ENCODE results near the gene DDX20. TPM values are rescaled to one million over a fixed set of nuclear protein-coding genes. Genes with fewer than 3 reads are reported as not detected.

Gene DDX20
- total and polyA plus RNA-seq, 2 of the 8 experiments (the other 6 are each of a cell fraction or from before 2014, with no cell fraction given): 7.5 to 24.7 TPM

DNA sequence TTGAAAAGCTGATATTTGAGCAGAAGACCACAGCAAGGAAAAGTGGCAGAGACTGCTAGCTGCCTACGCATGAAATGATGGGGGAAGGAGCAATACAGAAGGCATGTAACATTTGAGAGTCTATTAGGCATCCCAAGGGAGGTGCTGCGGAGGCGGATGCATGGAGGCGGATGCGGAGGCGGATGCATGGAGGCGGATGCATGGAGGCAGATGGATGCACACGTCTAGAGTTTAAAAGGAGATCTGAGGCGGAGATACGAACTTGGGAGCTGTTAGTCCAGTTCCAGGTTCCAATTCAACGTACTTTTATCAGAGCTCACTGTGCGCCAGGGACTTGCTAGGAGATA, 744 bp upstream of the DDX20 start:
- H3K79me1 ChIP-seq (ENCODE audit: low read depth, low read length): peaks cover 2% of the 10 kb centered on the region; the same call in 1 of the 2 replicates
- peak overlapping the region; percentile 91 to 92 for H3K4me2 ChIP-seq (ENCODE audit: insufficient read depth in 1 of 2, low read depth in 2 of 2, low read length in 2 of 2)
- H2BK120ac ChIP-seq (replicated peaks; ENCODE audit: low read depth, low read length): no peak overlapping the region
- H3K4me1 ChIP-seq (replicated peaks in 1 of 4; ENCODE audit: control insufficient read depth in 3 of 4, insufficient read depth in 4 of 4, low read length in 3 of 4): peaks cover 0 to 3% (median 0%) of the 10 kb centered on the region in 4 experiments; a peak in 1 of 7 replicates
- FAIRE-seq: no peak
- H3K27me3 ChIP-seq (replicated peaks in 1 of 4; ENCODE audit: control insufficient read depth in 3 of 4, extremely low read depth in 1 of 4, insufficient read depth in 3 of 4, low read length in 3 of 4): no peaks in the 10 kb centered on the region
- no peaks in the 10 kb centered on the region for H4K20me1 ChIP-seq (replicated peaks in 1 of 2; ENCODE audit: control insufficient read depth in 1 of 2, insufficient read depth in 2 of 2, low read length in 2 of 2)
- H2AFZ ChIP-seq (ENCODE audit: low read length): peak overlapping the region; percentile 85
- CTCF ChIA-PET (ENCODE audit: partially characterized antibody): interaction anchor here (0.6 to 40.4 kb wide), 10 partner anchors 8 to 273 kb away, joined by 3 to 1070 read pairs (median 3); partner anchors contain the start of gene INKA2
- H4K5ac ChIP-seq (ENCODE audit: insufficient read length, low read depth, low read length): peak overlapping the region; percentile 97
- H3K18ac ChIP-seq (ENCODE audit: extremely low read depth, low read length): peak overlapping the region; percentile 97; the same call in 1 of the 2 replicates
- H2BK20ac ChIP-seq (ENCODE audit: low read length): no peak overlapping the region
- H3K56ac ChIP-seq (replicated peaks; ENCODE audit: insufficient read length, low read depth, low read length): peak overlapping the region; percentile 21
- H3K79me2 ChIP-seq (ENCODE audit: control insufficient read depth in 1 of 2, insufficient read depth in 2 of 2, low read length in 2 of 2): peaks cover 3 to 29% of the 10 kb centered on the region in 2 experiments; a peak in 3 of 4 replicates
- WGBS, 2 experiments (ENCODE audit: extremely low coverage in 1 of 2, insufficient coverage in 1 of 2, insufficient read length in 1 of 2, insufficient replicate concordance in 2 of 2, low coverage in 1 of 2, low lambda C conversion rate in 2 of 2, missing lambda C conversion rate in 1 of 2): 1% methylated on average over 12 of the region's 12 CpGs; no CpG with 5 or more reads in 1 of the 2 experiments
- H4K8ac ChIP-seq (ENCODE audit: extremely low read depth, insufficient read depth, low read length): no peak overlapping the region
- 0 out of 2 replicates have a peak, but pooled peaks cover 2% of the 10 kb centered on the region for H3K23me2 ChIP-seq (ENCODE audit: low read depth, low read length)
- H4K91ac ChIP-seq (replicated peaks; ENCODE audit: insufficient read length, low read length): peak overlapping the region; percentile 98
- H2AK5ac ChIP-seq (ENCODE audit: low read depth, low read length): 0 out of 2 replicates have a peak overlapping the region, but pooled peaks have one; percentile 19
- peak overlapping the region; percentile 19 for H3K23ac ChIP-seq (ENCODE audit: insufficient read length)
- no peaks in the 10 kb centered on the region for H3K9me3 ChIP-seq (ENCODE audit: insufficient read depth in 2 of 2, low read depth in 1 of 2, low read length in 1 of 2)
- H3K36me3 ChIP-seq (ENCODE audit: control insufficient read depth in 2 of 4, insufficient read depth in 4 of 4, low read length in 3 of 4): peaks cover 0 to 20% (median under 1%) of the 10 kb centered on the region in 4 experiments; a peak in 4 of 8 replicates
- peak overlapping the region; percentile 72 to 97 (median 90) for H3K9ac ChIP-seq (replicated peaks in 1 of 4; ENCODE audit: extremely low read depth in 1 of 4, low read depth in 3 of 4, low read length in 3 of 4)
- peak overlapping the region; percentile 86 for H3K27ac ChIP-seq (ENCODE audit: low read depth, low read length)
- DNase-seq (ENCODE audit: low read depth in 1 of 2, low spot score in 2 of 2): no peak
- H2BK12ac ChIP-seq (ENCODE audit: low read depth, low read length): no peak overlapping the region
- POLR2A ChIA-PET (ENCODE audit: partially characterized antibody): interaction anchor here (0.6 to 4.3 kb wide), 13 partner anchors 8 to 42 kb away, joined by 3 to 47 read pairs (median 4); partner anchors contain the start of gene INKA2
- H3K14ac ChIP-seq (ENCODE audit: insufficient read length): no peak overlapping the region
- H2BK5ac ChIP-seq (ENCODE audit: low read depth, low read length): peak overlapping the region; percentile 57
- H2BK15ac ChIP-seq (ENCODE audit: low read length): no peak overlapping the region
- peak overlapping the region; percentile 89 to 93 (median 91) for H3K4me3 ChIP-seq (ENCODE audit: extremely low read depth in 1 of 4, insufficient read depth in 2 of 4, low read depth in 3 of 4, low read length in 4 of 4)
- H3K4ac ChIP-seq (replicated peaks; ENCODE audit: insufficient read length, low read depth, low read length): peak overlapping the region; percentile 97
- TF ChIP-seq BCL11A (IDR thresholded peaks at IDR 0.05; ENCODE audit: low read depth in 2 of 2, low read length in 2 of 2): no peak
- peak; percentile 22 for TF ChIP-seq SAP30 (IDR thresholded peaks at IDR 0.05; ENCODE audit: insufficient read depth, insufficient replicate concordance, low read length)
- no peak for TF ChIP-seq TAF7 (optimal IDR thresholded peaks at IDR 0.05; ENCODE audit: borderline replicate concordance, low read depth, low read length)
- TF ChIP-seq RAD21 (IDR thresholded peaks at IDR 0.05 in 1 of 2, conservative IDR thresholded peaks at IDR 0.05 in 1 of 2; ENCODE audit: low read depth in 2 of 2, low read length in 2 of 2): no peak
- no peak for TF ChIP-seq SUZ12 (IDR thresholded peaks at IDR 0.05; ENCODE audit: low read length)
- TF ChIP-seq CTCF (IDR thresholded peaks at IDR 0.05; ENCODE audit: control extremely low read depth in 1 of 3, insufficient read depth in 1 of 3, low read depth in 1 of 3, low read length in 3 of 3): no peak
- no peak for TF ChIP-seq SIRT6 (IDR thresholded peaks at IDR 0.05; ENCODE audit: low read length)
- TF ChIP-seq POLR2A (IDR thresholded peaks at IDR 0.05; ENCODE audit: control extremely low read depth in 1 of 2, low read depth in 2 of 2, low read length in 2 of 2): no peak
- no peak for TF ChIP-seq KDM5A (IDR thresholded peaks at IDR 0.05; ENCODE audit: low read length)
- 0 out of 2 replicates have a peak, but pooled peaks have one; percentile 70 for TF ChIP-seq YY1 (IDR thresholded peaks at IDR 0.05; ENCODE audit: low read depth, low read length)
